DOHH2 (cell line): ENCODE measurements around the gene ARHGAP8.

Source experiments
- H3F3A ChIP-seq: fragments of 200-600 bp; sonication (generic), shearing (Covaris generic); 2 replicates; pipeline ENCODE4 v1.6.0; 2016; ENCODE audit warnings: antibody characterized with exemption, mild to moderate bottlenecking; ENCODE audit not compliant: control insufficient read depth, insufficient read depth
- H3K27ac ChIP-seq: fragments of 200-600 bp; sonication (generic); 2 replicates; pipeline ENCODE4 v1.5.1; 2014; ENCODE audit warnings: low read depth, mild to moderate bottlenecking, low read length, moderate library complexity
- H3K27me3 ChIP-seq: fragments of 200-600 bp; sonication (generic); 2 replicates; pipeline ENCODE4 v1.6.1; 2014; ENCODE audit warnings: mild to moderate bottlenecking, low read length, mixed read lengths; ENCODE audit not compliant: control insufficient read depth
- H3K36me3 ChIP-seq: fragments of 200-600 bp; sonication (generic); 2 replicates; pipeline ENCODE4 v1.6.1; 2014; ENCODE audit warnings: mild to moderate bottlenecking, low read length, moderate library complexity, mixed read lengths; ENCODE audit not compliant: control insufficient read depth
- H3K4me1 ChIP-seq: fragments of 200-600 bp; sonication (generic); 2 replicates; pipeline ENCODE4 v1.6.1; 2014; ENCODE audit warnings: mild to moderate bottlenecking, low read length, mixed read lengths; ENCODE audit not compliant: control insufficient read depth
- H3K4me2 ChIP-seq: fragments of 200-600 bp; sonication (generic); 2 replicates; pipeline ENCODE4 v1.6.0; 2014; ENCODE audit warnings: mild to moderate bottlenecking, low read length, moderate library complexity
- H3K4me3 ChIP-seq: fragments of 200-600 bp; sonication (generic); 2 replicates; pipeline ENCODE4 v1.5.1; 2014; ENCODE audit warnings: mild to moderate bottlenecking, low read length, mixed read lengths
- H3K79me2 ChIP-seq: fragments of 200-600 bp; sonication (generic); 2 replicates; pipeline ENCODE4 v1.6.1; 2014; ENCODE audit warnings: mild to moderate bottlenecking, low read length, mixed read lengths; ENCODE audit not compliant: control insufficient read depth
- H3K9me2 ChIP-seq: fragments of 200-600 bp; sonication (generic); replicated peaks from 2 replicates; pipeline ENCODE4 v1.6.1; 2014; ENCODE audit warnings: mild to moderate bottlenecking, low read length, mixed read lengths; ENCODE audit not compliant: control insufficient read depth
- H3K9me3 ChIP-seq: fragments of 200-600 bp; sonication (generic); 2 replicates; pipeline ENCODE4 v1.6.1; 2014; ENCODE audit warnings: antibody characterized with exemption, low read length, mixed read lengths; ENCODE audit not compliant: control insufficient read depth, insufficient read depth
- H4K20me1 ChIP-seq: fragments of 200-600 bp; sonication (generic); 2 replicates; pipeline ENCODE4 v1.6.0; 2014; ENCODE audit warnings: low read depth, mild to moderate bottlenecking, antibody characterized with exemption, low read length, moderate library complexity; ENCODE audit not compliant: control insufficient read depth, insufficient read depth
- EZH2phosphoT487 ChIP-seq: fragments of 200-600 bp; sonication (generic); IDR thresholded peaks from 2 replicates; pipeline ENCODE4 v1.6.1; 2017; ENCODE audit warnings: borderline replicate concordance, mild to moderate bottlenecking, antibody characterized with exemption, low read length, moderate library complexity, mixed read lengths
- TF ChIP-seq, protein P1 (sequence below): fragments of 200-600 bp; sonication (generic); IDR thresholded peaks from one replicate; pipeline ENCODE4 v1.5.1; 2014; ENCODE audit warnings: antibody characterized with exemption, mild to moderate bottlenecking, low read depth, low read length; ENCODE audit not compliant: poor library complexity, severe bottlenecking

ARHGAP8 gene

DNA sequence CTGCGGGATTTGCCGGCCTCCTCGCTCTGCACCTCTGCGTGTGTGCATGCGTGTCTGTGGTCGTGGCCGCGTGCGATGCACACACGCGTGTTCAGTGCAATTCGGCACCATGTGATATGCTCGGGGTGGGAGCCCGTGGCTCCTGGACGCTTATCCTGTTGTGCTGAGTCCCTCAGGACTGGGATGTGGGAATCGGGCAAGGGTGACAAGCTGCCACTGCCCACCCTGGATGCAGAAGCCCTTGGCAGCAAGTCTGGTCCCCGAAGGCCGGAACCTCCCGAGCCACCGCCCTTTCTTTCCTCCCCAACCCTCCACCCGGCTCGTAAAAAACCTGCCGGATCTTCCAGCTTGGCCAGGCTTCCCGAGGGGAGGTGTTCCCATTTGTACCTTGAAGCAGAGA lies 129.2 kb downstream of the ARHGAP8 start:
- no peaks in the 10 kb centered on the region for H3K27me3 ChIP-seq
- H3K36me3 ChIP-seq: no peaks in the 10 kb centered on the region
- H3K4me3 ChIP-seq: no peak overlapping the region
- H4K20me1 ChIP-seq: no peaks in the 10 kb centered on the region
- H3F3A ChIP-seq: no peaks in the 10 kb centered on the region
- H3K4me2 ChIP-seq: no peak overlapping the region
- H3K4me1 ChIP-seq: no peaks in the 10 kb centered on the region
- H3K9me3 ChIP-seq: no peaks in the 10 kb centered on the region
- no peaks in the 10 kb centered on the region for H3K79me2 ChIP-seq
- no peaks in the 10 kb centered on the region for H3K9me2 ChIP-seq
- TF ChIP-seq, protein P1, sequence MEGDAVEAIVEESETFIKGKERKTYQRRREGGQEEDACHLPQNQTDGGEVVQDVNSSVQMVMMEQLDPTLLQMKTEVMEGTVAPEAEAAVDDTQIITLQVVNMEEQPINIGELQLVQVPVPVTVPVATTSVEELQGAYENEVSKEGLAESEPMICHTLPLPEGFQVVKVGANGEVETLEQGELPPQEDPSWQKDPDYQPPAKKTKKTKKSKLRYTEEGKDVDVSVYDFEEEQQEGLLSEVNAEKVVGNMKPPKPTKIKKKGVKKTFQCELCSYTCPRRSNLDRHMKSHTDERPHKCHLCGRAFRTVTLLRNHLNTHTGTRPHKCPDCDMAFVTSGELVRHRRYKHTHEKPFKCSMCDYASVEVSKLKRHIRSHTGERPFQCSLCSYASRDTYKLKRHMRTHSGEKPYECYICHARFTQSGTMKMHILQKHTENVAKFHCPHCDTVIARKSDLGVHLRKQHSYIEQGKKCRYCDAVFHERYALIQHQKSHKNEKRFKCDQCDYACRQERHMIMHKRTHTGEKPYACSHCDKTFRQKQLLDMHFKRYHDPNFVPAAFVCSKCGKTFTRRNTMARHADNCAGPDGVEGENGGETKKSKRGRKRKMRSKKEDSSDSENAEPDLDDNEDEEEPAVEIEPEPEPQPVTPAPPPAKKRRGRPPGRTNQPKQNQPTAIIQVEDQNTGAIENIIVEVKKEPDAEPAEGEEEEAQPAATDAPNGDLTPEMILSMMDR: no peak
- TF ChIP-seq EZH2phosphoT487: no peak
- H3K27ac ChIP-seq: no peak overlapping the region

- Histone ChIP-seq H3K4me3 (no peak overlapping the region), H3K9me3 (no peaks in the 10 kb centered on the region), H3K27ac (no peak overlapping the region), H3K36me3 (no peaks in the 10 kb centered on the region), H3K27me3 (no peaks in the 10 kb centered on the region), H3K4me1 (no peaks in the 10 kb centered on the region), H3K9me2 (no peaks in the 10 kb centered on the region), H3F3A (no peaks in the 10 kb centered on the region), H3K4me2 (no peak overlapping the region), H3K79me2 (no peaks in the 10 kb centered on the region), H4K20me1 (no peaks in the 10 kb centered on the region)
- TF ChIP-seq, protein P1: no peak
- no peak for TF ChIP-seq EZH2phosphoT487
Measured at GRCh38 chr22:44882226-44882905, 130.0 kb downstream of the ARHGAP8 start.

GRCh38 chr22:44883011-44883421 lies 130.6 kb downstream of the ARHGAP8 start:
- no peak for TF ChIP-seq EZH2phosphoT487
- Histone ChIP-seq H3K9me3 (no peaks in the 10 kb centered on the region), H3K4me1 (no peaks in the 10 kb centered on the region), H3K4me3 (no peak overlapping the region), H3K36me3 (no peaks in the 10 kb centered on the region), H3K27ac (no peak overlapping the region), H3K4me2 (no peak overlapping the region), H3K79me2 (no peaks in the 10 kb centered on the region), H4K20me1 (no peaks in the 10 kb centered on the region), H3K27me3 (no peaks in the 10 kb centered on the region), H3F3A (no peaks in the 10 kb centered on the region), H3K9me2 (no peaks in the 10 kb centered on the region)

GRCh38 chr22:44884562-44884961 lies 132.2 kb downstream of the ARHGAP8 start:
- Histone ChIP-seq H3K36me3 (no peaks in the 10 kb centered on the region), H3K9me2 (no peaks in the 10 kb centered on the region), H3K79me2 (no peaks in the 10 kb centered on the region), H3K27me3 (no peaks in the 10 kb centered on the region), H3K9me3 (no peaks in the 10 kb centered on the region), H3K4me3 (no peak overlapping the region), H3K4me2 (no peak overlapping the region), H3F3A (no peaks in the 10 kb centered on the region), H4K20me1 (no peaks in the 10 kb centered on the region), H3K4me1 (no peaks in the 10 kb centered on the region), H3K27ac (no peak overlapping the region)
- no peak for TF ChIP-seq EZH2phosphoT487
- TF ChIP-seq, protein P1: no peak
